ENCODE measurements around the gene COX6B2. TPM values are rescaled to one million over a fixed set of nuclear protein-coding genes. Genes with fewer than 3 reads are reported as not detected.
"Not testable (repeated sequence)": the region's sequence is repeated elsewhere in the genome, so short reads cannot be mapped to it uniquely, and the experiment has no call there.

The COX6B2 gene
- polyA plus RNA-seq, 1 of the 3 experiments (the other 2 are of a cell fraction) = 0.74 TPM

- H3K79me2 ChIP-seq (ENCODE audit: insufficient read depth) = no peaks in the 10 kb centered on the region
- H3K4me3 ChIP-seq (ENCODE audit: low read depth in 2 of 2, low read length in 1 of 2) = no peak overlapping the region
- H3K27me3 ChIP-seq (ENCODE audit: insufficient read depth) = no peaks in the 10 kb centered on the region; the same call in 1 of the 2 replicates
- H3K9me2 ChIP-seq = no peaks in the 10 kb centered on the region
- H3K27ac ChIP-seq (ENCODE audit: low read depth in 2 of 2, low read length in 1 of 2) = no peak overlapping the region
- H3K4me1 ChIP-seq (ENCODE audit: control insufficient read depth in 1 of 2, insufficient read depth in 2 of 2, low read depth in 1 of 2, low read length in 1 of 2) = peaks cover 0 to 6% of the 10 kb centered on the region in 2 experiments; a peak in 2 of 4 replicates
- no peak overlapping the region for H2AFZ ChIP-seq (ENCODE audit: low read depth)
- no peak for TF ChIP-seq POLR2AphosphoS5 (IDR thresholded peaks at IDR 0.05; ENCODE audit: low read depth, low read length)
- no peak for TF ChIP-seq SMC3 (IDR thresholded peaks at IDR 0.05; ENCODE audit: low read depth, low read length)
- TF ChIP-seq MEF2A (IDR thresholded peaks at IDR 0.05; ENCODE audit: borderline replicate concordance, low read depth) = no peak
- no peak for TF ChIP-seq NFIC (IDR thresholded peaks at IDR 0.05; ENCODE audit: borderline replicate concordance)
- no peak for TF ChIP-seq TCF12 (IDR thresholded peaks at IDR 0.05)
- TF ChIP-seq RXRA (IDR thresholded peaks at IDR 0.05; ENCODE audit: borderline replicate concordance, low read depth) = no peak
- no peak for TF ChIP-seq USF1 (IDR thresholded peaks at IDR 0.05; ENCODE audit: borderline replicate concordance, low read depth)
- no peak for TF ChIP-seq GABPA (IDR thresholded peaks at IDR 0.05; ENCODE audit: low read depth)
- no peak for TF ChIP-seq MXI1 (IDR thresholded peaks at IDR 0.05; ENCODE audit: low read depth, low read length)
- TF ChIP-seq ZBTB33 (IDR thresholded peaks at IDR 0.05; ENCODE audit: borderline replicate concordance, low read depth) = no peak
- no peaks in the 10 kb centered on the region for H3K9me3 ChIP-seq
- no peak overlapping the region for H3K9ac ChIP-seq
- H4K20me1 ChIP-seq (ENCODE audit: insufficient read depth) = no peaks in the 10 kb centered on the region
- H3F3A ChIP-seq (replicated peaks; ENCODE audit: insufficient read depth) = peaks cover 8% of the 10 kb centered on the region
- POLR2A ChIA-PET = no interaction called here
- no peaks in the 10 kb centered on the region for H3K36me3 ChIP-seq (replicated peaks in 1 of 2; ENCODE audit: control insufficient read depth in 1 of 2, insufficient read depth in 2 of 2, low read length in 1 of 2)
- 76% methylated on average over 11 of the region's 11 CpGs for WGBS (ENCODE audit: low lambda C conversion rate)
- CTCF ChIA-PET = interaction anchor here (2.9 kb wide), 1 partner anchor 32 kb away, joined by 14 read pairs; no protein-coding TSS in a partner anchor
- DNase-seq = no peak
- no peak overlapping the region for H3K4me2 ChIP-seq
Observed at GRCh38 chr19:55333870-55334269, 20.6 kb downstream of the COX6B2 start.

GRCh38 chr19:55329791-55330190 lies 24.7 kb downstream of the COX6B2 start:
- H3K9me2 ChIP-seq; DNase-seq; H3F3A ChIP-seq (replicated peaks; ENCODE audit: insufficient read depth); H2AFZ ChIP-seq (ENCODE audit: low read depth); H3K36me3 ChIP-seq (replicated peaks in 1 of 2; ENCODE audit: control insufficient read depth in 1 of 2, insufficient read depth in 2 of 2, low read length in 1 of 2); H3K27me3 ChIP-seq (ENCODE audit: insufficient read depth); H3K9ac ChIP-seq; H3K79me2 ChIP-seq (ENCODE audit: insufficient read depth); H3K27ac ChIP-seq (ENCODE audit: low read depth in 2 of 2, low read length in 1 of 2); H3K4me3 ChIP-seq (ENCODE audit: low read depth in 2 of 2, low read length in 1 of 2); H4K20me1 ChIP-seq (ENCODE audit: insufficient read depth); H3K9me3 ChIP-seq; POLR2A ChIA-PET; H3K4me1 ChIP-seq (ENCODE audit: control insufficient read depth in 1 of 2, insufficient read depth in 2 of 2, low read depth in 1 of 2, low read length in 1 of 2): not testable (repeated sequence)
- 0 out of 2 replicates have a peak, but pooled peaks have one; percentile 38 for TF ChIP-seq JUND (IDR thresholded peaks at IDR 0.05)
- peak; percentile 43; the same call in 1 of the 2 replicates for TF ChIP-seq FOSL2 (IDR thresholded peaks at IDR 0.05; ENCODE audit: borderline replicate concordance, low read depth)
- H3K4me2 ChIP-seq = 0 out of 2 replicates have a peak overlapping the region, but pooled peaks have one; percentile 37
- CTCF ChIA-PET = interaction anchor here (1.0 kb wide), 1 partner anchor 28 kb away, joined by 3 read pairs; no protein-coding TSS in a partner anchor
- 70% methylated on average over 6 of the region's 6 CpGs for whole genome bisulfite sequencing (ENCODE audit: low lambda C conversion rate)
